IPS-18c (cell line): Measurements from ENCODE around the gene HLCS.

Source experiments
- H3K4me3 ChIP-seq: 2 replicates; pipeline ENCODE4 v1.7.0; 2013; ENCODE audit warnings: low read depth, mild to moderate bottlenecking, low read length, moderate library complexity; ENCODE audit not compliant: insufficient read depth
- H3K9me3 ChIP-seq: one replicate; pipeline ENCODE4 v1.6.1; 2013; ENCODE audit warnings: mild to moderate bottlenecking, low read length, moderate library complexity; ENCODE audit not compliant: control insufficient read depth, insufficient read depth

HLCS gene

DNA sequence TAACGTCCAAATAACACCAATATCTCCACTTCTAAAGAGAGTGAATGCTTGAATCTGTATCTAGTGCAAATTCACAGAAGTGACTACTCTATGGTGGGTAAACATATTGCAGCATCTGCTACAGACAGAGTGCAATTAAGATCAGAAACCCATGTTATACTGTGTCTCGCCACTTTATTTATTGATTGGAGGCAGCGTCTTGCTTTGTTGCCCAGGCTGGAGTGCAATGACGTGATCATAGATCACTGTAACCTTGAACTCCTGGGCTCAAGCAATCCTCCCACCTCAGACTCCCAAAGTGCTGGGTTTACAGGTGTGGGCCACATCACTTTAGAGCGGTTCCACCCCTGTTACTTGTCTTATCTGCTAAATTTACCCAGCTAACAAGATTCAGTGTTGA is 57.0 kb downstream of the HLCS start:
- Histone ChIP-seq H3K4me3 (no peak overlapping the region), H3K9me3 (no peaks in the 10 kb centered on the region)

- no peaks in the 10 kb centered on the region for H3K9me3 ChIP-seq
- H3K4me3 ChIP-seq, result no peak overlapping the region
Observed at GRCh38 chr21:36908260-36908908, 58.1 kb downstream of the HLCS start.

DNA sequence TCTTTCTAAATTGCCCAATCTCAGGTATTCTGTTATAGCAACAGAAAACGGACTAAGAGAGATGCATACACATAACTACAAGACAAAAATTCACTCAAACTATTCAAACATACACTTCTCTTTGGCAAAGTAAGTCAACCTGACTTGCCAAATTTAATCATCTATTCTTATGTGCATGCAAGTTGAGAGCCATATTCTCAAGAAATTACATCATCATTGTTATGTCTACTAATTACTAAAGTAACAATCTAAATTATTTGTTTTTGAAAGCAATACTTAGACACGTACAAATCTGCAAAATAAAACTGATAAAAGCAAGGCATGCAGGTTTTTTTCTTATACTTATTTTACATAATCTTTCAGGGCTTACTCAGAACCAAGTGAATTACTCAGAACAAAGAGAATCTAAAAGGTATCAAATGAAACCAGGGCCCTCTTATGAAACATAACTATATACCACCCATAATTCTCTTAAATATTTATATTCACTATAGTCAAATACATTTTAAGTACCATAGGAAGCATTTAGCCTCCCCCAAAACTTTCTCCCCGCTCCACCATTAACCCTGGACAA is 62.3 kb downstream of the HLCS start:
- no peaks in the 10 kb centered on the region for H3K9me3 ChIP-seq
- no peak overlapping the region for H3K4me3 ChIP-seq

- Histone ChIP-seq H3K4me3 (no peak overlapping the region), H3K9me3 (no peaks in the 10 kb centered on the region)
Observed at GRCh38 chr21:36902793-36903192, 63.7 kb downstream of the HLCS start.

- no peak overlapping the region for H3K4me3 ChIP-seq
Observed at GRCh38 chr21:36902331-36902730, 64.1 kb downstream of the HLCS start.

DNA sequence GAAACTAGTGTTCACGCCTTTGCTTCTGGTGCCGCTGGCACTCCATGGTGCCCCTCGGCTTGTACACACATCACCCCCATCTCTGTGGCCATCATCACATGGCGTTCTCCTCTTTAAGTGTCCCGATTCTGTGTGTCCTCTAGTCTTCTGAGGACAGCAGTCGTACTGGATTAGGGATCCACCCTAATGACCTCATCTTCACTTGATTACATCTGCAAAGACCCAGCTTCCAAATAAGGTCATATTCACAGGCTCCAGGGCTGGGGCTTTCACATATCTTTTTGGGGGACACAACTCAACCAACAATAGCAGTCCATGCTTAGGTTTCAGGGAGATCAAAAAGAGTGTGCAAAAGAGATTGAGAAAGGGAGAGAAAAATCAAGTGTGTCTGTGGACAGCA is 64.9 kb downstream of the HLCS start:
- H3K9me3 ChIP-seq, result no peaks in the 10 kb centered on the region

More at GRCh38 chr21:36902331-36902730, 64.1 kb downstream of the HLCS start:
- H3K9me3 ChIP-seq, result no peaks in the 10 kb centered on the region

GRCh38 chr21:36893581-36893980 is 72.9 kb downstream of the HLCS start:
- no peaks in the 10 kb centered on the region for H3K9me3 ChIP-seq
- no peak overlapping the region for H3K4me3 ChIP-seq

More for the DNA sequence above, 64.9 kb downstream of the HLCS start:
- H3K4me3 ChIP-seq, result no peak overlapping the region

DNA sequence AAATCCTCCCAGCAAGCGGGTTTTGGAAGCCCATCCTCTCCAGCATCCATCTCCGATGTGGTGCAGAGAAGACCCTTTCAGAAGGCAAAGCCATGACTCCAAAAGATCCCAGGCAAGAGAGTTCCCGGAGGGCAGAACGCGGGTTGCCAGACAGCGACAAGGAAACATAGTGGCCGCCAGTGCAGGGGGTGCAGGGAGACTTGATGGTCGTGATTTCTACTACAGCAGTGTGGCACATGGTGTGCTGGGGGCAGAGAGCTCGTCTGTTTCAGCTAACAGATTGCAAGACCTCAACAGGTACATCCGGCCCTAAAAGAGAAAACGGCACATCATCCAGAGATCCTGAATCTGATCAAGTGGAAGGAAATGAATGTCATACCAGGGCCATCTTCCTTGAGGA is 74.3 kb downstream of the HLCS start:
- no peak overlapping the region for H3K4me3 ChIP-seq
- no peaks in the 10 kb centered on the region for H3K9me3 ChIP-seq

- Histone ChIP-seq H3K9me3 (no peaks in the 10 kb centered on the region), H3K4me3 (no peak overlapping the region)
Observed at GRCh38 chr21:36891692-36892091, 74.8 kb downstream of the HLCS start.

GRCh38 chr21:36891121-36891520 is 75.3 kb downstream of the HLCS start:
- Histone ChIP-seq H3K9me3 (no peaks in the 10 kb centered on the region), H3K4me3 (no peak overlapping the region)

- H3K4me3 ChIP-seq, result no peak overlapping the region
- H3K9me3 ChIP-seq, result no peaks in the 10 kb centered on the region
Observed at GRCh38 chr21:36890086-36890485, 76.4 kb downstream of the HLCS start.

DNA sequence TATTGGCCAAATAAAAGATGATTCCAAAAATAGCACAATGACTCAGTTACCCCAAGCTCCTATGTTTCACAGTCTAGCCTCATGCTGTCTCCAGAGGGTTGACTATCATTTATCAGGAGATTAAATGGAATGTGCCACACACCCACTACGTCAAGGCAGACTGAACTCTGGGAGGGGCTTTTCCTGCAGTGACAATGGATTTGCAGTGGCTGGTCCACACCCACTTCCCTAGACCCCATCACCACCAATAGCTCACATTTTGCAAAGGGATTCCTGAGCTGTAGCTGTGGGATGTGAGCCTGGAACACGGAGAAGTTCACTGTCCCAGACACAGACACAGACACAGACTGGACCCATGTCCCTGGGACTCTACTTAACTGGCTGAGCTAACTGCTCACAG is 77.1 kb downstream of the HLCS start:
- no peak overlapping the region for H3K4me3 ChIP-seq
- H3K9me3 ChIP-seq, result no peaks in the 10 kb centered on the region

DNA sequence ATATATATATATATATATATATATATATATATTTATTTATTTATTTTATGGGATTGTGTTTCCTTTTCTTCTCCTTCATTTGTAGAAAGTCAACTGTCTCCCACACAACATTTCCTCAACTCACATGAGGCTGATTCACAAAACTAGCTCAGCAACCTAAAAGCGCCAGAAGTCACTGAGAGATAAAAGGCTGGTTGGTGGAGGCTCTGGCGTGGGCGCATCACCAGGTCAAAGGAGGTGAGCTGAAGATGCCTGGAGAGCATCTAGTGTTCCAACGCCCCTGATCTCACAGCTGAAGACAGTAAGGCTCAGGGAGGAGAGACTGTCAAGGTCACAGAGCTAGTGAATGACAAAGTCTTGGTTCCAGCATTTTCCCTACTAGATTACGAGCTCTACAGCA is 78.0 kb downstream of the HLCS start:
- Histone ChIP-seq H3K4me3 (no peak overlapping the region), H3K9me3 (no peaks in the 10 kb centered on the region)

DNA sequence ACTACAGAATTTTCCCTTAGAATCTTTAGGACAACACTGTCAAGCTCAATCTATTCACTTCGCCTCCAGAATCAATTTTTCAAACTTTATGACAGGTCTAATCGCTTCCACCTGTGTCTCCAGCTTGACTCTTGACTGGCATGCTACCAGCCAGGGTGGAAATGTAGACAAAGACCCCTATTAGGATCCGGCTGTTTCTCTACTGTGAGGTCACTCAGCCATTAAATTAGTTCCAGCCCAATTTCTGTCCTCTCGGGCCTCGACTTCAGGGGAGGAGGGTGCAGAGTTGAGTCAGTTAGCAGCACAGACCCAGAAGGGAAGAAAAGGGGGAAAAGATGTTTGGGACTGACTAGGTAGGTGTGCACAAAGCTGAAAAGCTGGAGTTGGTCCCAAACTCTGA is 78.5 kb downstream of the HLCS start:
- no peak overlapping the region for H3K4me3 ChIP-seq

GRCh38 chr21:36883532-36884486 is 82.7 kb downstream of the HLCS start:
- Histone ChIP-seq H3K4me3 (no peak overlapping the region), H3K9me3 (no peaks in the 10 kb centered on the region)

More for the DNA sequence above, 78.5 kb downstream of the HLCS start:
- no peaks in the 10 kb centered on the region for H3K9me3 ChIP-seq

DNA sequence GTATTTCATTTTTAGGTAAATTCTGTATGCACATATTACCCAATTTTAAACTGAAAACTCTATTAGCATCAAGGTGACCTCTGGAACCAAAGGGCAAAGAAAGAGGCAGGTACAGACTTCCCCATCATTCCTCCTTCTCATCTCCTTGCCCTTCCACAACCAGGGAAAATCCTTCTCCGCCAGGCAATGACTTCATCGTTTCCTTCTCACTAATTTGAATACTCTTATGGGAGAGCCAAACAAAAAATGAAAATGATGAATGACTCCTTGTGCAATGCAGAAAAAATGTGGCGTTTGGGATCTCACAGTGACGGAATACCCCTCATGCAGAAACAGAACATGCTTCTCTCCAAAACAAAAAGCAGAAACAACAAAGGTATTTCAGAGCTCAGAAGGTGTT is 83.7 kb downstream of the HLCS start:
- Histone ChIP-seq H3K4me3 (no peak overlapping the region), H3K9me3 (no peaks in the 10 kb centered on the region)

GRCh38 chr21:36881228-36881627 is 85.2 kb downstream of the HLCS start:
- no peaks in the 10 kb centered on the region for H3K9me3 ChIP-seq
- H3K4me3 ChIP-seq, result no peak overlapping the region

DNA sequence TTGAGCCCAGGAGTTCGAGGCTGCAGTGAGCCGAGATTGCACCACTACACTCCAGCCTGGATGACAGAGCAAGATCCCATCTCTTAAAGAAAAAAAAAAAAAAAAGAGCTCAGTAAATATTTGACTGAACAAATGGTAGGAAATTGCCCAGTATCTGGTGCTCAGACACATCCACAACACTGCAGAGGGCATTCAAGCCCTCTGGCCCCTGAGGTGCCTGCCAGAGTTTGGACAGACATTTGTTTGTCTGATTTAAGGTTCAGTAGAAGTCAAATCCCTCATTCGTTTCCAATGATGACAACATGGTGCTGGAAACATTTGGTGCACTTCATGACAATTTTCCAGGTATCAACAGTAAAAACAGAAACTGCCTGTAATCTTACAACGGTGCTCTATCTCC is 86.6 kb downstream of the HLCS start:
- Histone ChIP-seq H3K4me3 (no peak overlapping the region), H3K9me3 (no peaks in the 10 kb centered on the region)
